Activated T-helper 2 cell treated with anti-CD3 and anti-CD28 coated beads, Interferon-gamma antibody, Interleukin-2, Interleukin-4, amounts not matched to agents 10 μg/mL and 5 μg/mL and 100 μg/mL, durations not matched to agents 14 hours and 24 hours and 36 hours (primary cell): ENCODE results near the gene PCDHGC3. TPM values are rescaled to one million over a fixed set of nuclear protein-coding genes. Genes with fewer than 3 reads are reported as not detected.

Source experiments
- DNase-seq: peaks from one replicate; pipeline ENCODE4 v3.0.0; 2021; ENCODE audit warnings: low spot score
- H3K27ac Mint-ChIP-seq: one replicate; pipeline ENCODE4 v1.8.0; 2021; ENCODE audit warnings: mixed read lengths
- H3K27me3 Mint-ChIP-seq: one replicate; pipeline ENCODE4 v1.8.0; 2021; ENCODE audit warnings: low read depth, mixed read lengths
- H3K36me3 Mint-ChIP-seq: one replicate; pipeline ENCODE4 v1.8.0; 2021; ENCODE audit warnings: low read depth, mixed read lengths
- H3K4me1 Mint-ChIP-seq: one replicate; pipeline ENCODE4 v1.8.0; 2021; ENCODE audit warnings: low read depth, mixed read lengths
- H3K4me3 Mint-ChIP-seq: one replicate; pipeline ENCODE4 v1.8.0; 2021; ENCODE audit warnings: low read depth, mild to moderate bottlenecking, moderate library complexity, mixed read lengths
- H3K9me3 Mint-ChIP-seq: one replicate; pipeline ENCODE4 v1.8.0; 2021; ENCODE audit warnings: mixed read lengths
- intact Hi-C: fragments of 100-400 bp; cut with micrococcal nuclease; formaldehyde crosslinking; loops from one replicate; pipeline ENCODE4 v1.15.1; 2023
- total RNA-seq: library from RNA; stranded (reverse); gene quantifications from 2 replicates; pipeline ENCODE4 v1.2.3, GENCODE V29; 2022

PCDHGC3 gene
- total RNA-seq, 1 donor from 2014 or later: 0.21 TPM

DNA sequence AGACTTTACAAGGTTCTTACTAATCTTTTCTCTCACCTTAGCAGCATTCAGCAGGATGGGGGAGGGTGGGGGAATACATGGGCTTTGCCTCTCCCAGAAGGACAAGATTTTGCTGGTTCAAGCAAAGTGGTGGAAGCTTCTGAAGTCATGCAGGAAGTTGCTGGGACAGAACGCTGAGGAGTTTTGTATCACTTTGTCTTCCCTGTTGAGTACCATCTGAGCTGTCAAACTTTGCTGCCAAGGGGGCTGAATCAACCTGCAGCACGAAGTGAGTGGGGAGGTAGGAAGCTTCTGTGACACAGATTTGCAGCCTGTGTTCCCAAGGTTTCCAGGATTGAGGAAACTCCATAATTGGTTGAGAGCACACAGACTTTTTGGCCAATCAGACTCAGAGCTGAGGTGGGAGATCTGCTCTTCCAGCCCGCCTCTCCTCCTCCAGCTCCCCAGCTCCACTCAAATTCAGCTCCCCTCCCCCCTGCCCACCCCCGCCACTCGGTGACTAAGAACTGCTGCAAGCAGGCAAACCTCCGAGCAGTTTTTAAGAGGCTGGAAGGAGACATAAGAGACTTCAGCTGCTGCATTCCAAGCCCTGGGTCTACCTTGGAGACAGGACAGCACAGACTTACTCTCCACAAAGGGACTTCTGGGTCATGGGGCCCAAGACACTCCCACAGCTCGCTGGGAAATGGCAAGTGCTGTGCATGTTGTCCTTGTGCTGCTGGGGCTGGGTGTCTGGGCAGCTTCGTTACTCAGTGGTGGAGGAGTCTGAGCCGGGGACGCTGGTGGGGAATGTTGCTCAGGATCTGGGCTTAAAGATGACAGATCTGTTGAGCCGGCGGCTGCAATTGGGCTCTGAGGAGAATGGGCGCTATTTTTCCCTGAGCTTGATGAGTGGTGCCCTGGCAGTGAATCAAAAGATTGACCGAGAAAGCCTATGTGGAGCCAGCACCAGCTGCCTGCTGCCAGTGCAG is 13.1 kb downstream of the PCDHGC3 start, which contains the start of gene PCDHGC5:
Gene PCDHGC5, plus strand, starts transcription at position 491 of the 971 bp plus-strand sequence. Its CDS starts 160 bp downstream, at position 651.
- H3K36me3 Mint-ChIP-seq: no peaks in the 10 kb centered on the region
- H3K27me3 Mint-ChIP-seq: peaks cover 70% of the 10 kb centered on the region
- peaks cover 5% of the 10 kb centered on the region for H3K4me1 Mint-ChIP-seq
- no peak within 1 kb of the TSS for H3K27ac Mint-ChIP-seq
- no peaks in the 10 kb centered on the region for H3K9me3 Mint-ChIP-seq
- no peak for DNase-seq
- no peak within 1 kb of the TSS for H3K4me3 Mint-ChIP-seq
- intact Hi-C loops: no loop called here

DNA sequence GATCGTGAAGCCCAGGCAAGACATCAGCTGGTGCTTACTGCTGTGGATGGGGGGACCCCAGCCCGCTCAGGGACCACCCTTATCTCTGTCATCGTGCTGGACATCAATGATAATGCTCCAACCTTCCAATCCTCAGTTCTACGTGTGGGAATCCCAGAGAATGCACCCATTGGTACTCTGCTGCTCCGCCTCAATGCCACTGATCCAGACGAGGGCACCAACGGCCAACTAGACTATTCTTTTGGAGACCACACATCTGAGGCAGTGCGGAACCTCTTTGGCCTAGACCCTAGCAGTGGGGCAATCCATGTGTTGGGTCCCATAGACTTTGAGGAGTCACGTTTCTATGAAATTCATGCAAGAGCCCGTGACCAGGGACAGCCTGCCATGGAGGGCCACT is 14.1 kb downstream of the PCDHGC3 start:
- Mint-ChIP-seq H3K27me3 (peaks cover 68% of the 10 kb centered on the region), H3K9me3 (no peaks in the 10 kb centered on the region), H3K4me3 (no peak overlapping the region), H3K27ac (no peak overlapping the region), H3K4me1 (peaks cover 5% of the 10 kb centered on the region), H3K36me3 (no peaks in the 10 kb centered on the region)
- no peak for DNase-seq
- intact Hi-C loops: no loop called here

DNA sequence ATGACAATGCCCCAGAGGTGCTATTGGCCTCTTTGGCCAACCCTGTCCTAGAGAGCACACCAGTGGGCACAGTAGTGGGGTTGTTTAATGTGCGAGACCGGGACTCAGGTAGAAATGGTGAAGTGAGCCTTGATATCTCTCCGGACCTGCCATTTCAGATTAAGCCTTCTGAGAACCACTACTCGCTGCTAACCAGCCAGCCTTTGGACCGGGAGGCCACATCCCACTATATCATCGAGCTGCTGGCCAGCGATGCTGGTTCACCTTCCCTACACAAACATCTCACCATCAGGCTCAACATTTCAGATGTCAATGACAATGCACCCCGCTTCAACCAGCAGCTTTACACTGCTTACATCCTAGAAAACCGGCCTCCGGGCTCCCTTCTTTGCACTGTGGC is 14.5 kb downstream of the PCDHGC3 start:
- Mint-ChIP-seq H3K4me1 (peaks cover 4% of the 10 kb centered on the region), H3K27ac (no peak overlapping the region), H3K27me3 (peaks cover 64% of the 10 kb centered on the region), H3K36me3 (no peaks in the 10 kb centered on the region), H3K9me3 (no peaks in the 10 kb centered on the region), H3K4me3 (no peak overlapping the region)
- intact Hi-C loops: no loop called here
- DNase-seq: no peak

DNA sequence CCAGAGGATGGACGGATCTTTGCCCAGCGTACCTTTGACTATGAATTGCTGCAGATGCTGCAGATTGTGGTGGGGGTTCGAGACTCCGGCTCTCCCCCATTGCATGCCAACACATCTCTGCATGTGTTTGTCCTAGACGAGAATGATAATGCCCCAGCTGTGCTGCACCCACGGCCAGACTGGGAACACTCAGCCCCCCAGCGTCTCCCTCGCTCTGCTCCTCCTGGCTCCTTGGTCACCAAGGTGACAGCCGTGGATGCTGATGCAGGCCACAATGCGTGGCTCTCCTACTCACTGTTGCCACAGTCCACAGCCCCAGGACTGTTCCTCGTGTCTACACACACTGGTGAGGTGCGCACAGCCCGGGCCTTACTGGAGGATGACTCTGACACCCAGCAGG is 15.0 kb downstream of the PCDHGC3 start:
- DNase-seq: no peak
- no peak overlapping the region for H3K4me3 Mint-ChIP-seq
- intact Hi-C loops: no loop called here
- H3K4me1 Mint-ChIP-seq: peaks cover 4% of the 10 kb centered on the region
- no peak overlapping the region for H3K27ac Mint-ChIP-seq
- no peaks in the 10 kb centered on the region for H3K9me3 Mint-ChIP-seq
- no peaks in the 10 kb centered on the region for H3K36me3 Mint-ChIP-seq
- H3K27me3 Mint-ChIP-seq: peaks cover 65% of the 10 kb centered on the region

DNA sequence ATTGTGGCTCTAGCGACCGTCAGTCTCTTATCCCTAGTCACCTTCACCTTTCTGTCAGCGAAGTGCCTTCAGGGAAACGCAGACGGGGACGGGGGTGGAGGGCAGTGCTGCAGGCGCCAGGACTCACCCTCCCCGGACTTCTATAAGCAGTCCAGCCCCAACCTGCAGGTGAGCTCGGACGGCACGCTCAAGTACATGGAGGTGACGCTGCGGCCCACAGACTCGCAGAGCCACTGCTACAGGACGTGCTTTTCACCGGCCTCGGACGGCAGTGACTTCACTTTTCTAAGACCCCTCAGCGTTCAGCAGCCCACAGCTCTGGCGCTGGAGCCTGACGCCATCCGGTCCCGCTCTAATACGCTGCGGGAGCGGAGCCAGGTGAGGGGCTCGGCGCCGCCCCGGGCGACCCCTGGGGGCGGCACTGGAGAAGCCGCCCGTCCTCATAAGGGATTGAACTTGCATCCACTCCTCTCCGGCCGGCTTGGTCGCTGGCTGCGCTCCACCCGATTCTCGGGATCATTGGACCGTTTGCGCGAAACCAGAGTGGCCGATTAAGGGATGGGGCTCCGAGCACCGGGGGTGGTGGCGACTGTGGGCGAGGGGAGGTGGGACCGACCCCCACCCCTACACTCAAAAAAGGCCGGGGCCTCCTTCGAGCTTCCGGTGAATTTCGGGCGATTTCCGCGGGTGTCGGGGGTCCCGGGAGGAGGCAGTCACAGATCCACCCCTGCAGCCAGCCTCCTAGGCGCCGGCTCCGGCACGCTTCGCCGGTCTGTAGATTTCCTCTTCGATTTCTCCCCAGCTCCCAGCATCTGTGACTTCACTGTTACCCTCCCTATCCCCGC is 15.8 kb downstream of the PCDHGC3 start:
- intact Hi-C loops: no loop called here
- H3K27me3 Mint-ChIP-seq: peaks cover 59% of the 10 kb centered on the region
- H3K4me1 Mint-ChIP-seq: peaks cover 4% of the 10 kb centered on the region
- no peaks in the 10 kb centered on the region for H3K36me3 Mint-ChIP-seq
- peak overlapping the region; percentile 32 for H3K4me3 Mint-ChIP-seq
- H3K27ac Mint-ChIP-seq: no peak overlapping the region
- no peak for DNase-seq
- H3K9me3 Mint-ChIP-seq: no peaks in the 10 kb centered on the region

DNA sequence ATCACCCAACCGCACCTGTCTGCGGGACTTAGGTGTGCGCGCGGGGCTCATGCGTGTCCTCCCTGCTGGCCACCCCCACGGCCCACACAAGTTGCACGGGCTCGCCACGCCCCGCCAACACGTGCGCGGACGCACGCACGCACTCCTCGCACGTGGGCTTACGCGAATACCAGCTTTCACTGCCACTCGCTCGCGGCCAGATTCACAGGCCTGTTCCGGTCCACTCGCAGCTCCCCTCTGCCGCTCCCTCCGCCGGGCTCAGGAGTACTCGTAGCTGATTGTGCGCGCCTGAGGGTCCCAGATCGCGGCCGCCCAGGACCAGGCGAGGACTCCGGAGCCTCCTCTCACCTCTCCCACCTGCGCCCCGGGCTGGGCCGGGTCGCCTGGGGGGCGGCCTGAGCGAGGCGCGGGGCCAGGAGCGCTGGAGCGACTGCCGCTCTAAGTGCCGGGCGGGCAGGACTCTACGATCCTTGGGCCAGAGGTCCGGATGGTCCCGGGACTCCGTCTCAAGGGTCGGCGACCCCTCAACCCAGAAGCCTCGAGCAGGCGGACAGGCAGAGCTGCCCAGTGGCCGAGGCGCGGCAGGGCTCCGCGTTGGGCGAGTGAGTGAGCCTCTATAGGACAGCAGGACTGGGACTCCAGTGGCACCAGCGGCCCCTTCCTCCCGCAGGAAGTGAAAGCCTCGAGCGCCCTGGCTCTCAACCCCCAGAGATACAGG is 16.6 kb downstream of the PCDHGC3 start:
- H3K27ac Mint-ChIP-seq: no peak overlapping the region
- peak overlapping the region; percentile 32 for H3K4me3 Mint-ChIP-seq
- no peaks in the 10 kb centered on the region for H3K36me3 Mint-ChIP-seq
- H3K27me3 Mint-ChIP-seq: peaks cover 53% of the 10 kb centered on the region
- H3K9me3 Mint-ChIP-seq: no peaks in the 10 kb centered on the region
- peaks cover 4% of the 10 kb centered on the region for H3K4me1 Mint-ChIP-seq
- intact Hi-C loops: no loop called here
- DNase-seq: no peak

DNA sequence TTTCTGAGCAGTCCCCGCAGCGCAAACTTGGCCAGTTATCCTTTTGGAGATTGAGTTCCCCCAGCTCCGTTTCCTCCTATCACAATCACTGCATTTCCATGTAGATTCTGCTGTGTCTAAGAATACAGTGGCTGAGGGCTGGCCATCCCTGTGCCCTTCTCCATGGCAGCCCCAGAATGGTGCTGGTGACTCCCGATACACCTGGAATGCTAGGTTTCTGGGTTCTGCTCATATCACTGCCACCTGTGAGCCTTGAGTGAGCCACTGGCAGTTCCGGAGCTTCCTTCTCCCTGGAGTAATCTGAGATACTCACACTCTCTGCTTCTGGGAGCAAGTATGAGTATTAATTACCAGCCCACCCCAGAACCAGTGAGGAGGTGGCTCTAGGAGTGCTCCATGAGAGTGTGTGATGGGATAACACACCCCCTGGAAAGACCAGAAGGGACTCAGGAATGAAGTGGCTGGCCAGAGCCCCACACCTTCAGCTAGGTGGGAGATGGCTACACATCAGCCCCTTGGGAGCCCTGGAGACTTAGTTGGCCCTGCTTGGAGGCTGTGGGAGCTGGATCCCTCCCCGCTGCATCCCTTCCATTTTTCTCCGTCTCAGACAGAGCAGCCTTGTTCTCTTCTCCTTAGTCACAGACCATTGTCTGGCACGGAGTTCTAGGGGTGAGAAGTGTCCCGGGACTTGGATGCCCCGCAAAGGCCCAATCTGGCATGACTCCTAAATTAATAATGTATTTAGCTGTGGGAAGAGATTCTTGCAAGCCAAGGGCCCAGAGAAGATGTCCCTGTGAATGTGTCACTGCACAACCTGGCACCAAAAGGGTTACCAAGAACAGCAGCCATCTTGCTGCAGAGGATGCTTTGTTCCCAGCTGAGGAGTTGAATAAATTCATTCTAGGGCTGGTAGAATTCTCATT is 18.0 kb downstream of the PCDHGC3 start:
- DNase-seq: no peak
- no peaks in the 10 kb centered on the region for H3K36me3 Mint-ChIP-seq
- H3K27me3 Mint-ChIP-seq: peaks cover 52% of the 10 kb centered on the region
- H3K9me3 Mint-ChIP-seq: no peaks in the 10 kb centered on the region
- no peak overlapping the region for H3K4me3 Mint-ChIP-seq
- H3K27ac Mint-ChIP-seq: no peak overlapping the region
- peaks cover 4% of the 10 kb centered on the region for H3K4me1 Mint-ChIP-seq
- intact Hi-C loops: no loop called here

DNA sequence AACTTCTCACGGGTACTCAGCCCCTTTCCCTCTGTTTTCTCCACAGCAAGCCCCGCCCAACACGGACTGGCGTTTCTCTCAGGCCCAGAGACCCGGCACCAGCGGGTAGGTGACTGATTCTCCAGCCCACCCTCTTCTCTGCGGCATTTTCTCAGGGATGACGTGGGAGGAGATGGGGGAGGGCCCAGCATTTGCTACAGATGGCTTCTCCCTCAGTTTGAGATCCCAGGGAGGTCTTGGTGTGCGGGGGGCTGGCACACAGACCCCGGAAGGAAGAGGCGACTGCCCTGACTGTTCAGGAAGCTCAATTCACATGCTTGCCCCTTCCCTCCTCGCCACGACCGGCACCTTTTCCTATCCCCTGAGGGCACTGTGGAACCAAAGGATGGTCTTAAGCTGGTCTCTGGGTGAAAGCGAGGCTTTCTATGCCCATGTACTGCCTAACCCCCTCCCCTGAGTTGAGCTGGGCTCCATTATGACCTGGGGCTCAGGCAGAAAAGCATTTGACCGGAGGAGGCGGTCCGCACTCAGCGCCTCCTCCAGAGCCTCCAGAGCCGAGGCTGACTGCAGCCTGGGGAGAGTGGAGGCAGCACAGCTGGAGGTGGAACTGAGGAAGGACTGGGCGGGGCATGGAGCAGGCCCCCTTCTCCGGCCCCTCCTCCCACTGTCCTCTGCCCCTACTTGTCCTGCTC is 19.1 kb downstream of the PCDHGC3 start:
- H3K27me3 Mint-ChIP-seq: peaks cover 52% of the 10 kb centered on the region
- no peaks in the 10 kb centered on the region for H3K36me3 Mint-ChIP-seq
- DNase-seq: no peak
- H3K4me3 Mint-ChIP-seq: no peak overlapping the region
- no peaks in the 10 kb centered on the region for H3K9me3 Mint-ChIP-seq
- peaks cover 4% of the 10 kb centered on the region for H3K4me1 Mint-ChIP-seq
- intact Hi-C loops: no loop called here
- no peak overlapping the region for H3K27ac Mint-ChIP-seq

DNA sequence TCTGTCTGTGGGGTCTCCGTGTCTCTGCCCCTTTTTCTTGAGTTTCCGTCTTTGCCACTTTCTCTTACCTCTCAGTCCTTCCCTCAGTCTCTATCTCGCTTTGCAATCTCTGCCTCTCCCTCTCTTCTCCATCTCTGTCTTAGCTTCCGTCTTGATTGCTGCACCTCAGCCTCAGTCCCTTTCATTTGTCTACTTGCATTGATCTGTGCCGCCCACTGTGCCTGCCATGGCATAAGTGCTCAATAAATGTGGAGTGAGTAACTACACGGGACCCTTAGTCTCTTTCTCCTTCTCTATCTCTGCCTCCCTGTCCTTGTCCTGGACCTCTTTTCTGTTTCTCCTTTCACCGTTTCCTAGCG is 19.7 kb downstream of the PCDHGC3 start:
- peaks cover 47% of the 10 kb centered on the region for H3K27me3 Mint-ChIP-seq
- no peaks in the 10 kb centered on the region for H3K9me3 Mint-ChIP-seq
- H3K4me1 Mint-ChIP-seq: peaks cover 4% of the 10 kb centered on the region
- H3K4me3 Mint-ChIP-seq: no peak overlapping the region
- DNase-seq: no peak
- H3K36me3 Mint-ChIP-seq: no peaks in the 10 kb centered on the region
- intact Hi-C loops: no loop called here
- H3K27ac Mint-ChIP-seq: no peak overlapping the region

DNA sequence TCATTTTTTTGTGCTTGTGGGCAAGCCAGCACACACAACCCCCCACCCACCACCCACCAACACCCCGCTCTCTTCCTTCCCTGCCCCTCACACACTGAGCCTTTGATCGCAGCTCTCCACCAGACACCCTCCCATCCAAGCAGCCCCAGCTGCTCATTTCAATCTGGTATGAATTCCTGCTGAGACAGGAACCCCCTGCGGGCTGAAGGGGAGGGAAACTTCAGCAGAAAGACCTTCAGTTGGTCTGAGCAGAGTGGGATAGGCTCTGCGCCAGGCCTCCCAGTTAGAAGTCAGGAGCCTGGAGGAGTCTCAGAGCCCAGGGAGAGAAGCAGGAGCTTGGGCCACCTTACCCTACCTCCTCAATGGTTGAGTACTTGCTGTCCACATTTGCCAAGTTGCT is 20.3 kb downstream of the PCDHGC3 start:
- H3K27ac Mint-ChIP-seq: no peak overlapping the region
- intact Hi-C loops: no loop called here
- DNase-seq: no peak
- no peak overlapping the region for H3K4me3 Mint-ChIP-seq
- H3K36me3 Mint-ChIP-seq: no peaks in the 10 kb centered on the region
- peaks cover 41% of the 10 kb centered on the region for H3K27me3 Mint-ChIP-seq
- no peaks in the 10 kb centered on the region for H3K9me3 Mint-ChIP-seq
- peaks cover 4% of the 10 kb centered on the region for H3K4me1 Mint-ChIP-seq

DNA sequence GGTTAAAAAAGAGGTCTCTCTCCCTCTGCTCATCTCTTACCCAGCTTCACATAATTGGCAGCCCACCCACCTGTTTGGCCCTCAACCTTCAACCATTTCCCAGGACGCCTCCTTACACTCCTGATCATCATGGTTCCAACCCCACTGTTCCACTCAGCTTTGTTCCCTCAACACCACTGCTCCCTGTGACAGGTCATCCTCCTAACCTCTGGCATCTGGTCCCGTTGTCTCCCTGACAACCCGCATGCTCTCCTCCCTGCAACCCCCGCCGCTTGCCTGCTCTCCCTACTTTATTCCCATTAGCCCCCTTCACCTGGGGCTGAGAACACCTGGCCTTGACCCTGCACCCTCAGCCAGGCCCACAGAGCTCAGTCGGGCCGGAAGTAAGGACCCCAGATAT is 26.0 kb downstream of the PCDHGC3 start:
- Mint-ChIP-seq H3K27me3 (peaks cover 9% of the 10 kb centered on the region), H3K4me1 (no peaks in the 10 kb centered on the region), H3K4me3 (no peak overlapping the region), H3K27ac (no peak overlapping the region), H3K9me3 (no peaks in the 10 kb centered on the region), H3K36me3 (no peaks in the 10 kb centered on the region)
- intact Hi-C loops: no loop called here
- DNase-seq: no peak
